Activated naive CD4-positive, alpha-beta T cell treated with anti-CD3 and anti-CD28 coated beads for 36 hours (primary cell): ENCODE data around the gene GMEB2. TPM values are rescaled to one million over a fixed set of nuclear protein-coding genes. Genes with fewer than 3 reads are reported as not detected.
"Not testable (repeated sequence)": the region's sequence is repeated elsewhere in the genome, so short reads cannot be mapped to it uniquely, and the experiment has no call there.

Experiments used
- CTCF ChIA-PET: fragments of 350-600 bp; sonication (Branson Sonifier 250); formaldehyde crosslinking; loops from one replicate; lab custom pipeline; 2021; ENCODE audit warnings: antibody characterized with exemption; lab: Charles Lee
- DNase-seq: peaks from one replicate; pipeline ENCODE4 v3.0.0-alpha.2; 2020
- H3K27ac Mint-ChIP-seq: one replicate; pipeline ENCODE4 v1.8.0; 2021; ENCODE audit warnings: mild to moderate bottlenecking, mixed read lengths
- H3K27me3 Mint-ChIP-seq: one replicate; pipeline ENCODE4 v1.8.0; 2021; ENCODE audit warnings: low read depth, mixed read lengths
- H3K36me3 Mint-ChIP-seq: one replicate; pipeline ENCODE4 v1.8.0; 2021; ENCODE audit warnings: low read depth, mixed read lengths
- H3K4me1 Mint-ChIP-seq: one replicate; pipeline ENCODE4 v1.8.0; 2021; ENCODE audit warnings: low read depth, mixed read lengths
- H3K4me3 Mint-ChIP-seq: one replicate; pipeline ENCODE4 v1.8.0; 2021; ENCODE audit warnings: mild to moderate bottlenecking, moderate library complexity, mixed read lengths
- H3K9me3 Mint-ChIP-seq: one replicate; pipeline ENCODE4 v1.8.0; 2021; ENCODE audit warnings: mixed read lengths
- intact Hi-C: fragments of 100-400 bp; cut with micrococcal nuclease; formaldehyde crosslinking; loops from one replicate; pipeline ENCODE4 v1.15.1; 2023
- total RNA-seq, 2 experiments: library from RNA; stranded (reverse); gene quantifications; one replicate each; pipeline ENCODE4 v1.2.3, GENCODE V29; 2021

The GMEB2 gene
- total RNA-seq, 2 experiments from 2014 or later: 16.7 to 18.0 TPM

DNA sequence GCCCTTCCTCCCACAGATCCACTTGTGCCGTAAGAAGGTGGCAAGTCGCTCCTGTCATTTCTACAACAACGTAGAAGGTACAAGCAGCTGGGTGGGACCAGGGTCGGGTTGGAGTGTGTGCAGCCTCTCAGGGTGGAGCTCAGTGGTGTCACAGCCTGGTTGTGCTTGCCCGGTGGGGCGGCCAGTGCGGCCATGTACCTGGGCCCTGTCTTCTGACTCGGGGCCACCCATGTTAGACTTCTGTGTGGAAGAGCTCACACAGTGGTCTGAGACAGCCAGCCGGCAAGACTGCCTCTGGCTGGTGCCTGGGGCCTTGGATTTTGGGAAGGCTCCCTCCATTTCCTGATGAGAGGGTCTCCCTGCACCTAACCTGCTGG, 35.9 kb upstream of the GMEB2 start:
- H3K27ac Mint-ChIP-seq: no peak overlapping the region
- CTCF ChIA-PET: no interaction called here
- H3K4me3 Mint-ChIP-seq: no peak overlapping the region
- intact Hi-C loops: no loop called here
- DNase-seq: no peak
- peaks cover 24% of the 10 kb centered on the region for H3K4me1 Mint-ChIP-seq
- H3K36me3 Mint-ChIP-seq: peaks cover 17% of the 10 kb centered on the region
- no peaks in the 10 kb centered on the region for H3K27me3 Mint-ChIP-seq
- H3K9me3 Mint-ChIP-seq: no peaks in the 10 kb centered on the region

DNA sequence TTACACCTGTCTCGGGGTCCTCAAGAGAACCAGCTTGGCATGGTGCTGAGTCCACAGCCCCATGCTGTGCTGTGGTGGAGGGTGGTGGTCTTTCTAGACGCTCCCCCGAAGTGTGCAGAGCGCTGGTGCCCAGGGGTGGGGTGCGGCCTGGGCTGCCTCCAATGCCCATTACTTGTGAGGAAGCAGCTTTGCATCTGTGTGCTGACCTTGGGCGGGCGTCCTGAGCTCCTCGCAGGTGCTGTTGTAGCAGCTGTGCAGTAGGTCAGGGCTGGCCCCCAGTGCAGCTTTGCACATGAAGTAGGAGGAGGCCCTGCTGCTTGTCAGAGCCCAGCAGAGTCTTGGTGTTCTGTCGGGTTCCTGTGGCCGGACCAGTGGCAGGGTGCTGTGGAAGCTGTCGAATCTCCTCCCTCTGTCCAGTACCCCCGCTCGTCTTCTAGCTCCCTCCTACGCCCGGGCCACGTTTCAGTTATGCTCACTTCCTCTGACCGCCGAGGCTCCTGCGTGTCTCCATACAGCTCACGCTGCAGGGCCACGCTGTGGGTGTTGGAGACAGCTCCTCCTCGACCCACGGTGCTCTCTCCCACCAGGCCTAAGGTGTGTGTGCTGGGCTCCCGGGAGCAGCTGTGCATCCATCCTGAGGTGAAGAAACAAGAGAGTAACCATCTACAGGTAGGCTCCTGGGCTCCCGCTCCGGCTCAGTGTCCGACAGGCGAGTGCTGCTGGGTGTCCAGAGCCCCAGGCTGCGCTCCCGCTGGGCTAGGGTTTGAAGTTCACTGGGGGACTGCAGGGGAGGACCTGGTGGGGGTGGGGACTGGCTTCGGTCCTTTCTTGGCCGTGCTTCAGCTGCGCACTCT, 35.3 kb upstream of the GMEB2 start:
- Mint-ChIP-seq H3K27ac (no peak overlapping the region), H3K4me3 (no peak overlapping the region), H3K27me3 (no peaks in the 10 kb centered on the region), H3K4me1 (peaks cover 24% of the 10 kb centered on the region), H3K36me3 (peaks cover 15% of the 10 kb centered on the region), H3K9me3 (no peaks in the 10 kb centered on the region)
- no peak for DNase-seq
- CTCF ChIA-PET: interaction anchor here (1.5 kb wide), 1 partner anchor 125 kb away, joined by 3 read pairs; the partner anchor contains the start of gene PTK6
- intact Hi-C loops: no loop called here

DNA sequence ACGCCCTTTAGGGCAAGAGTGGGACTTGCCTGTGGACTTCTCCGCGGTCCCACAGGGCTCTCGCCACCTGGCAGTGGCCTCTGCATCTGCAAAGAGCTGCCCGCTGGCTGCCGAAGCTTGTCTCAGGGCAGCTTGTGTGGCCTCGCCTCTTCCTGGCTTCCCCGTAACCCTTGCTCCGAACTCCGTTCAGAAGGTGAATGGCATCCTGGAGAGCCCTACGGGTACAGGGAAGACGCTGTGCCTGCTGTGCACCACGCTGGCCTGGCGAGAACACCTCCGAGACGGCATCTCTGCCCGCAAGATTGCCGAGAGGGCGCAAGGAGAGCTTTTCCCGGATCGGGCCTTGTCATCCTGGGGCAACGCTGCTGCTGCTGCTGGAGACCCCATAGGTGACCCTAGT, 34.2 kb upstream of the GMEB2 start:
- peaks cover 13% of the 10 kb centered on the region for H3K36me3 Mint-ChIP-seq
- H3K27ac Mint-ChIP-seq: no peak overlapping the region
- no peaks in the 10 kb centered on the region for H3K27me3 Mint-ChIP-seq
- no peak for DNase-seq
- CTCF ChIA-PET: interaction anchor here (1.5 kb wide), 1 partner anchor 124 kb away, joined by 3 read pairs; the partner anchor contains the start of gene PTK6
- H3K4me1 Mint-ChIP-seq: peaks cover 27% of the 10 kb centered on the region
- no peaks in the 10 kb centered on the region for H3K9me3 Mint-ChIP-seq
- intact Hi-C loops: no loop called here
- H3K4me3 Mint-ChIP-seq: no peak overlapping the region

DNA sequence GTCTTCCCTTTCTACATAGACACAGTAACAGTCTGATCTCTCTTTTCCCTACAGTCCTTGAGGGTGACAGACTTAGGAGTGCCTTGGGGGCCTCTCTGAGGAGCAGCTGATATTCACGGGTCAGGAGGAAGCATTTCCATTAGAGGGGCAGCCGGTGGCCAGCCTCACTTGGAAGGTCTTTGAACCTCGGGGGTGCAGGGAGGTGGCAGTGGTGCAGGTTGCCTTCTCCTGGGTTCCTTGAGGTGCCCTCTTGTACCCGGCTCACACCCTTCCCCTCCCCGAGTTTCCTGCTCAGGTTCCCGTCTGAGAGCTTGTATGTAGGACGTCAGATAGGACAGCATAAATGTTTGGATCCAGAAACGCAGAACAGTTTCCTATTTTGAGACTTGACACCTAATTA, 33.7 kb upstream of the GMEB2 start:
- H3K36me3 Mint-ChIP-seq: peaks cover 13% of the 10 kb centered on the region
- intact Hi-C loops: no loop called here
- DNase-seq: no peak
- CTCF ChIA-PET: interaction anchor here (1.5 kb wide), 1 partner anchor 124 kb away, joined by 3 read pairs; the partner anchor contains the start of gene PTK6
- no peak overlapping the region for H3K27ac Mint-ChIP-seq
- no peaks in the 10 kb centered on the region for H3K27me3 Mint-ChIP-seq
- H3K9me3 Mint-ChIP-seq: no peaks in the 10 kb centered on the region
- H3K4me1 Mint-ChIP-seq: peaks cover 27% of the 10 kb centered on the region
- H3K4me3 Mint-ChIP-seq: no peak overlapping the region

DNA sequence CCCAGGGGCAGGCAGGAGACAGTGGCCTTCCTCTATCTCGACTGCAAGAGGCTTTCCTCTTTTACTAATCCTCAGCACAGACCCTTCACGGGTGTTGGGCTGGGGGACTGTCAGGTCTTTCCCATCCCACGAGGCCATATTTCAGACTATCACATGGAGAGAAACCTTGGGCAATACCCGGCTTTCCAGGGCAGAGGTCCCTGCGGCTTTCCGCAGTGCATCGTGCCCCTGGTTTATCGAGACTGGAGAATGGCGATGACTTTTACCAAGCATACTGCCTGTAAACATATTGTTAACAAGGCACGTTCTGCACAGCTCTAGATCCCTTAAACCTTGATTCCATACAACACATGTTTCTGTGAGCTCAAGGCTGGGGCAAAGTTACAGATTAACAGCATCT, 33.3 kb upstream of the GMEB2 start:
- DNase-seq, H3K27ac Mint-ChIP-seq, H3K27me3 Mint-ChIP-seq, H3K9me3 Mint-ChIP-seq, intact Hi-C loops, CTCF ChIA-PET: not testable (repeated sequence)
- H3K36me3 Mint-ChIP-seq: peaks cover 13% of the 10 kb centered on the region
- peak overlapping the region; percentile 98 for H3K4me3 Mint-ChIP-seq
- H3K4me1 Mint-ChIP-seq: peaks cover 27% of the 10 kb centered on the region

DNA sequence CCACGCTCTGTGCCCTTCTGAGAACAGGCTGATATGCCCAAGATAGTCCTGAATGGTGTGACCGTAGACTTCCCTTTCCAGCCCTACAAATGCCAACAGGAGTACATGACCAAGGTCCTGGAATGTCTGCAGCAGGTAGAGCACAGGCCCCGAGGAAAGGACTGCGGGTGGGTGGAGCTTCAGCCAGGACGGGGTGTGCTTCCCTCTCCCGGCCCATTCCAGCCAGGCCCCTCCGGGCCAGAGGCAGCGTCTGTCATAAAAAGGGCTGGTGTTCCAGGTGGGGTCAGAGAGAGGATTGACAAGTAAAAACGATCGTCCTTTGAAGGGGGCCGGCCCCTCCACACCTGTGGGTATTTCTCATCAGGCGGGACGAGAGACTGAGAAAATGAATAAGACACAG, 32.5 kb upstream of the GMEB2 start:
- CTCF ChIA-PET: no interaction called here
- no peaks in the 10 kb centered on the region for H3K9me3 Mint-ChIP-seq
- H3K4me1 Mint-ChIP-seq: peaks cover 31% of the 10 kb centered on the region
- H3K27me3 Mint-ChIP-seq: no peaks in the 10 kb centered on the region
- peak overlapping the region; percentile 98 for H3K4me3 Mint-ChIP-seq
- peaks cover 10% of the 10 kb centered on the region for H3K36me3 Mint-ChIP-seq
- intact Hi-C loops: loop anchor here (2.0 to 10.0 kb wide), 4 partner anchors 31 to 405 kb away; partner anchors contain the start of genes TCEA2 and UCKL1
- no peak for DNase-seq
- H3K27ac Mint-ChIP-seq: no peak overlapping the region

DNA sequence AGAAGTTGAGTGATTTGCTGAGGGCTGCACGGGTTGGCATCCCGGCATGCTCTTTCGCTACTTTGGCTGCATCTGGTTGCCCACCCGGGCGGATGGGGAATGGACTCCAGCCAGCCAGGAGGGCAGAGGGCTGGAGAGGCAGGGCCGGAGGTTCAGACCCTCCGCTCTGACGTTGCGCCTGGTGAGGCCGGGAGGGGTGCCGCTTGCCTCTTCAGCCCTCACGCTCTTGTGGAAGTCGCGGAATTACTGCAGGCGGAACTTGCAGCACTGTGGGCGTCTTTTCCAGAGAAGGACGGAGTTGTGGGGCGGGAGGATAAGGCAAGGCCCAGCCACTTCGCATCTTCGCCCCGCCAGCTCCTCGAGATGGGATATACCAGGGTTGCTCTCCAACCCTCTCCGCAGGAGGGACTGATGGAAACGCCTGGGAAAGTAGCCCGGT, 31.9 kb upstream of the GMEB2 start:
- no peaks in the 10 kb centered on the region for H3K9me3 Mint-ChIP-seq
- H3K4me3 Mint-ChIP-seq: peak overlapping the region; percentile 98
- peaks cover 37% of the 10 kb centered on the region for H3K4me1 Mint-ChIP-seq
- peaks cover 10% of the 10 kb centered on the region for H3K36me3 Mint-ChIP-seq
- CTCF ChIA-PET: interaction anchor here (0.8 kb wide), 1 partner anchor 17 kb away, joined by 5 read pairs; no protein-coding TSS in a partner anchor
- intact Hi-C loops: loop anchor here (1.0 to 10.0 kb wide), 8 partner anchors 28 to 406 kb away; partner anchors contain the start of genes ARFRP1, TCEA2 and UCKL1
- H3K27me3 Mint-ChIP-seq: no peaks in the 10 kb centered on the region
- peak overlapping the region; percentile 93 for H3K27ac Mint-ChIP-seq
- DNase-seq: no peak

DNA sequence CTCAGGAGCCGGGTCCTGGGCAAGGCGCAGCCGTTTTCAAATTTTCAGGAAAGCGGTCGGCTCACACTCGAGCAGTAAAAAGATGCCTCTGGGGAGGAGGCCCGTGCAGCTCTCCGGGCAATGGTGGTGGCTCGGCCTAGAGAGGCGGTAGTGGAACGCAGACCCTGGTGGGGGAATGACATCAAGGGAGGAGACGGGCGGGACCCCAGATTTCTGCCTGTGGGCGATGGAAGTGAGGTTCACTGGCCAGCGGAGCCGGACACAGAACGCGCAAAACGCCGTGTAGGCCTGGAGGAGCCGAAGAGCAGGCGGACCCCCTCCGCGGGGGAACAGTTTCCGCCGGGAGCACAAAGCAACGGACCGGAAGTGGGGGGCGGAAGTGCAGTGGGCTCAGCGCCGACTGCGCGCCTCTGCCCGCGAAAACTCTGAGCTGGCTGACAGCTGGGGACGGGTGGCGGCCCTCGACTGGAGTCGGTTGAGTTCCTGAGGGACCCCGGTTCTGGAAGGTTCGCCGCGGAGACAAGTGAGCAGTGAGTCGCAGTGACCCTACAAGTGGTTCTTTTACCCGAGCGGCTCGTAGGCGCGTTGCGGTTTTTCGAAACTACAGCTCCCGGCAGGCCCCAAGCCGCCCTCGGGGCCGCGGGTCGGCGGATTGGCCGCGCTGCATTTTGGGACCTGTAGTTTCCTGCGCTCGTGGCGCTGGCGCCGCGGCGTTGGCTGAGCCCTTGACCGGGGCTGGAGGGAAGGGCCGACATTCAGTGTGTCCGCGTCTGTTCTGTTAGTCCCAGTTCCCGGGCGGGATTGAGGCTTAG, 31.2 kb upstream of the GMEB2 start, which contains the start of gene RTEL1:
Gene RTEL1, plus strand, starts transcription at position 376 of the 812 bp plus-strand sequence. CDS start 1,091 bp downstream, outside the sequence.
- peaks cover 10% of the 10 kb centered on the region for H3K36me3 Mint-ChIP-seq
- peak within 1 kb of the TSS; percentile 98 for H3K4me3 Mint-ChIP-seq
- H3K9me3 Mint-ChIP-seq: no peaks in the 10 kb centered on the region
- no peaks in the 10 kb centered on the region for H3K27me3 Mint-ChIP-seq
- CTCF ChIA-PET: interaction anchor here (0.8 kb wide), 1 partner anchor 16 kb away, joined by 5 read pairs; no protein-coding TSS in a partner anchor
- H3K4me1 Mint-ChIP-seq: peaks cover 38% of the 10 kb centered on the region
- intact Hi-C loops: loop anchor here (1.0 to 10.0 kb wide), 8 partner anchors 28 to 407 kb away; partner anchors contain the start of genes ARFRP1, TCEA2 and UCKL1
- peak; percentile 88 for DNase-seq
- peak within 1 kb of the TSS; percentile 93 for H3K27ac Mint-ChIP-seq

DNA sequence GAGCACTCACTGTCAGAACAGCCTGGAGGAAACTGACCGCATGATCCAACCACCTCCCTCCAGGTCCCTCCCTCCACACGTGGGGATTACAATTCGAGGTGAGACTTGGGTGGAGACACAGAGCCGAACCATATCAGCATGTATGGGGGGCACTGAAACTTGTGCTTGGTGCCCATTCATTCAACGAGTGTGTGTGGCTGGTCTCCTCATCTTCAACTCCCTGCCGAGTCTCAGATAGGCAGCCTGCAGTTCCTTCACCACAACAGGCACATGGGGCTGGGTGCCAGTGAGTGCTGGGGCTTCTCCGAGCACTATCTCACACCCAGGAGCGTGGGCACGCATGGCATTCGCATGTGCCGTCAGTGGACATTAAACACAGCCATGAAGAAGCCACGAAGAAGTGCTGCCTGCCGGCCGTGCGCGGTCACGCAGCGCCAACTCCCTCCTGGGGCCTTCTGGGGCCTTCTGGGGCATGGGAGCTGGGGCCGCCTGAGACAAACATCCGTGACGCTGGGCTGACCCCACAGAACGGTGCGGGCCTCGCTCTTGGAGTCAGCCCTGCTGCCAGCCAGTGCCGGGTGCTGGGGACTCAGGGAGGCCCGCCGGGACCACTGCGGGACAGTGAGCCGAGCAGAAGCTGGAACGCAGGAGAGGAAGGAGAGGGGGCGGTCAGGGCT, 30.5 kb upstream of the GMEB2 start:
- Mint-ChIP-seq H3K9me3 (no peaks in the 10 kb centered on the region), H3K36me3 (peaks cover 8% of the 10 kb centered on the region), H3K4me3 (peak overlapping the region; percentile 98), H3K27ac (peak overlapping the region; percentile 93), H3K4me1 (peaks cover 38% of the 10 kb centered on the region), H3K27me3 (no peaks in the 10 kb centered on the region)
- CTCF ChIA-PET: no interaction called here
- intact Hi-C loops: loop anchor here (5.0 to 10.0 kb wide), 3 partner anchors 75 to 407 kb away; partner anchors contain the start of genes TCEA2 and UCKL1
- DNase-seq: no peak

DNA sequence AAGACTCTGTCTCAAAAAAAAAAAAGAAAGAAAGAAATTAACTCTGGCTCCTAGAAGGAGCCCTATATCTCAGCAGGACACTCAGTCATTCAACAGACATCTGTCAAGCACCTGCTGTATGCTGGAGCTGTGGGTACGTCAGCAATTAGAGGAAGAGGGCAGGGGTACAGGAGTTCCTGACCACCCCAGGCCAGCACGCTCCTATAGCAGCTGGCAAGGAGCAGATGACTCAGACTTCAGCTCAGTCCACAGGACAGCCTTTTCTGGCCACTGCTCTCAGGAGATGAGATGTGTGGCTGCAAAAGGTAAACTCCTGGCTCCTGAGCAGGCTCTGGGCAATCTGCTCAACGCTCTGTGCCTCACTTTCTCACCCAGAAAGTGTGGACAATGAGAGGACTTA, 29.6 kb upstream of the GMEB2 start:
- Mint-ChIP-seq H3K4me3 (peak overlapping the region; percentile 27), H3K4me1 (peaks cover 44% of the 10 kb centered on the region), H3K27ac (no peak overlapping the region), H3K9me3 (no peaks in the 10 kb centered on the region), H3K27me3 (no peaks in the 10 kb centered on the region), H3K36me3 (peaks cover 7% of the 10 kb centered on the region)
- no peak for DNase-seq
- intact Hi-C loops: loop anchor here (5.0 to 10.0 kb wide), 3 partner anchors 74 to 408 kb away; partner anchors contain the start of genes TCEA2 and UCKL1
- CTCF ChIA-PET: no interaction called here

DNA sequence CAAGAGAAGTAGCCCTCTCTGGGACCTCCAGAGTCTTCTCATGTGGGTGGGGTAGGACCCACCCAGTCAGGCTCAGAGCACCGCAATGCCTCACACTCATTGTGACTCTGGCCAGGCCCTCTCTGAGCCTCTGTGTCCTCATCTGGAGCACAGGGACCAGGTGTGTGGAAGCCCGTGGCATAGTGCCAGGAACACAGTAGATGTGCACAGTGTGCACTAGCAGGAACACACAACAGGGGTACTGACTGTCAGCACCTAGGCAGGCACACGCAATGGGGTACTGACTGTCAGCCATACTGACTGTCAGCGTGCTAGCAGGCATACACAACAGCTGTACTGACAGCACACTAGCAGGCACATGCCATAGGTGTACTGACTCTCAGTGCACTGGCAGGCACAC, 28.3 kb upstream of the GMEB2 start:
- H3K27me3 Mint-ChIP-seq: no peaks in the 10 kb centered on the region
- H3K4me3 Mint-ChIP-seq: no peak overlapping the region
- no peaks in the 10 kb centered on the region for H3K9me3 Mint-ChIP-seq
- DNase-seq: no peak
- peaks cover 5% of the 10 kb centered on the region for H3K36me3 Mint-ChIP-seq
- no peak overlapping the region for H3K27ac Mint-ChIP-seq
- peaks cover 43% of the 10 kb centered on the region for H3K4me1 Mint-ChIP-seq
- CTCF ChIA-PET: no interaction called here
- intact Hi-C loops: loop anchor here (5.0 to 10.0 kb wide), 3 partner anchors 73 to 410 kb away; partner anchors contain the start of genes TCEA2 and UCKL1
